ENCODE measurements around the gene CYB5R3. TPM values are rescaled to one million over a fixed set of nuclear protein-coding genes. Genes with fewer than 3 reads are reported as not detected.
"Not testable (repeated sequence)": the region's sequence is repeated elsewhere in the genome, so short reads cannot be mapped to it uniquely, and the experiment has no call there.

Gene CYB5R3
- total RNA-seq, 1 donor from 2014 or later = 181 TPM

GRCh38 chr22:42608823-42609361 lies 40.3 kb downstream of the CYB5R3 start:
- peak overlapping the region; percentile 70 for H3K9ac ChIP-seq (ENCODE audit: low read length)

GRCh38 chr22:42608136-42608822 lies 40.9 kb downstream of the CYB5R3 start:
- peaks cover 8% of the 10 kb centered on the region for H3K36me3 ChIP-seq (ENCODE audit: insufficient read depth, low read length)
- Mint-ChIP-seq H3K27ac (ENCODE audit: unreplicated experiment) (peak overlapping the region; percentile 93), H3K4me1 (ENCODE audit: low read depth, unreplicated experiment) (peaks cover 46% of the 10 kb centered on the region), H3K4me3 (ENCODE audit: unreplicated experiment) (peak overlapping the region; percentile 37), H3K9me3 (ENCODE audit: unreplicated experiment) (no peaks in the 10 kb centered on the region), H3K36me3 (ENCODE audit: low read depth, unreplicated experiment) (peaks cover 12% of the 10 kb centered on the region), H3K27me3 (ENCODE audit: low read depth, unreplicated experiment) (no peaks in the 10 kb centered on the region)
- FAIRE-seq (no peak), DNase-seq (ENCODE audit: low read depth) (no peak)
- H3K9ac ChIP-seq (ENCODE audit: low read length) = peak overlapping the region; percentile 70
- peaks cover 93% of the 10 kb centered on the region for H3K79me2 ChIP-seq (ENCODE audit: insufficient read depth, low read length)
- H3K4me3 ChIP-seq (ENCODE audit: insufficient read depth, low read depth, low read length) = peak overlapping the region; percentile 18
- H3K27ac ChIP-seq (ENCODE audit: low read depth, low read length) = peak overlapping the region; percentile 62
- H3K4me1 ChIP-seq (ENCODE audit: insufficient read depth, low read length) = peaks cover 49% of the 10 kb centered on the region
- no peak overlapping the region for H2AFZ ChIP-seq (ENCODE audit: low read depth, low read length)
- H3K4me2 ChIP-seq (ENCODE audit: low read length) = peak overlapping the region; percentile 84
- peaks cover 87% of the 10 kb centered on the region for H4K20me1 ChIP-seq (ENCODE audit: insufficient read depth, low read length)
- H3K27me3 ChIP-seq (ENCODE audit: insufficient read depth, low read length) = no peaks in the 10 kb centered on the region
- no peaks in the 10 kb centered on the region for H3K9me3 ChIP-seq (ENCODE audit: insufficient read depth, low read depth, low read length)
- no peak for TF ChIP-seq EZH2 (IDR thresholded peaks at IDR 0.05; ENCODE audit: insufficient read depth, low read length)
- TF ChIP-seq, protein P1, sequence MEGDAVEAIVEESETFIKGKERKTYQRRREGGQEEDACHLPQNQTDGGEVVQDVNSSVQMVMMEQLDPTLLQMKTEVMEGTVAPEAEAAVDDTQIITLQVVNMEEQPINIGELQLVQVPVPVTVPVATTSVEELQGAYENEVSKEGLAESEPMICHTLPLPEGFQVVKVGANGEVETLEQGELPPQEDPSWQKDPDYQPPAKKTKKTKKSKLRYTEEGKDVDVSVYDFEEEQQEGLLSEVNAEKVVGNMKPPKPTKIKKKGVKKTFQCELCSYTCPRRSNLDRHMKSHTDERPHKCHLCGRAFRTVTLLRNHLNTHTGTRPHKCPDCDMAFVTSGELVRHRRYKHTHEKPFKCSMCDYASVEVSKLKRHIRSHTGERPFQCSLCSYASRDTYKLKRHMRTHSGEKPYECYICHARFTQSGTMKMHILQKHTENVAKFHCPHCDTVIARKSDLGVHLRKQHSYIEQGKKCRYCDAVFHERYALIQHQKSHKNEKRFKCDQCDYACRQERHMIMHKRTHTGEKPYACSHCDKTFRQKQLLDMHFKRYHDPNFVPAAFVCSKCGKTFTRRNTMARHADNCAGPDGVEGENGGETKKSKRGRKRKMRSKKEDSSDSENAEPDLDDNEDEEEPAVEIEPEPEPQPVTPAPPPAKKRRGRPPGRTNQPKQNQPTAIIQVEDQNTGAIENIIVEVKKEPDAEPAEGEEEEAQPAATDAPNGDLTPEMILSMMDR (IDR thresholded peaks at IDR 0.05; ENCODE audit: insufficient read depth, low read depth, low read length) = no peak

More at GRCh38 chr22:42608823-42609361, 40.3 kb downstream of the CYB5R3 start:
- peak overlapping the region; percentile 62 for H3K27ac ChIP-seq (ENCODE audit: low read depth, low read length)
- Mint-ChIP-seq H3K27me3 (ENCODE audit: low read depth, unreplicated experiment) (no peaks in the 10 kb centered on the region), H3K9me3 (ENCODE audit: unreplicated experiment) (no peaks in the 10 kb centered on the region), H3K27ac (ENCODE audit: unreplicated experiment) (peak overlapping the region; percentile 93), H3K4me3 (ENCODE audit: unreplicated experiment) (no peak overlapping the region), H3K4me1 (ENCODE audit: low read depth, unreplicated experiment) (peaks cover 46% of the 10 kb centered on the region), H3K36me3 (ENCODE audit: low read depth, unreplicated experiment) (peaks cover 12% of the 10 kb centered on the region)
- DNase-seq (ENCODE audit: low read depth) = peak; percentile 66
- H4K20me1 ChIP-seq (ENCODE audit: insufficient read depth, low read length) = peaks cover 87% of the 10 kb centered on the region
- no peaks in the 10 kb centered on the region for H3K9me3 ChIP-seq (ENCODE audit: insufficient read depth, low read depth, low read length)
- peaks cover 6% of the 10 kb centered on the region for H3K36me3 ChIP-seq (ENCODE audit: insufficient read depth, low read length)
- no peaks in the 10 kb centered on the region for H3K27me3 ChIP-seq (ENCODE audit: insufficient read depth, low read length)
- H3K4me3 ChIP-seq (ENCODE audit: insufficient read depth, low read depth, low read length) = peak overlapping the region; percentile 47
- H3K4me1 ChIP-seq (ENCODE audit: insufficient read depth, low read length) = peaks cover 51% of the 10 kb centered on the region
- peak; percentile 32 for FAIRE-seq
- H2AFZ ChIP-seq (ENCODE audit: low read depth, low read length) = no peak overlapping the region
- H3K4me2 ChIP-seq (ENCODE audit: low read length) = peak overlapping the region; percentile 84
- TF ChIP-seq, protein P1 (IDR thresholded peaks at IDR 0.05; ENCODE audit: insufficient read depth, low read depth, low read length) = no peak
- H3K79me2 ChIP-seq (ENCODE audit: insufficient read depth, low read length) = peaks cover 92% of the 10 kb centered on the region

DNA sequence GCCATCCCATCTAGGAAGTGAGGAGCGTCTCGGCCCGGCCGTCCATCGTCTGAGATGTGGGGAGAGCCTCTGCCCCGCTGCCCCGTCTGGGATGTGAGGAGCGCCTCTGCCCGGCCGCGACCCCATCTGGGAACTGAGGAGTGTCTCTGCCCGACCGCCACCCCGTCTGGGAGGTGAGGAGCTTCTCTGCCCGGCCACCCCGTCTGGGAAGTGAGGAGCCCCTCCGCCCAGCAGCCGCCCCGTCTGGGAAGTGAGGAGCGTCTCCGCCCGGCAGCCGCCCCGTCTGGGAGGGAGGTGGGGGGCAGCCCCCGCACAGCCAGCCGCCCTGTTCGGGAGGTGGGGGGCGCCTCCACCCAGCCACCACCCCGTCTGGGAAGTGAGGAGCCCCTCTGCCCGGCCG lies 41.6 kb downstream of the CYB5R3 start:
- Mint-ChIP-seq H3K4me1 (ENCODE audit: low read depth, unreplicated experiment) (peaks cover 40% of the 10 kb centered on the region), H3K27ac (ENCODE audit: unreplicated experiment) (peak overlapping the region; percentile 12), H3K36me3 (ENCODE audit: low read depth, unreplicated experiment) (peaks cover 13% of the 10 kb centered on the region)
- not testable (repeated sequence) for DNase-seq (ENCODE audit: low read depth); H3K27ac ChIP-seq (ENCODE audit: low read depth, low read length); H3K4me3 ChIP-seq (ENCODE audit: insufficient read depth, low read depth, low read length); H3K27me3 Mint-ChIP-seq (ENCODE audit: low read depth, unreplicated experiment); H3K4me2 ChIP-seq (ENCODE audit: low read length); H3K4me3 Mint-ChIP-seq (ENCODE audit: unreplicated experiment); H3K27me3 ChIP-seq (ENCODE audit: insufficient read depth, low read length); H3K9me3 Mint-ChIP-seq (ENCODE audit: unreplicated experiment); FAIRE-seq; H3K9ac ChIP-seq (ENCODE audit: low read length); H3K9me3 ChIP-seq (ENCODE audit: insufficient read depth, low read depth, low read length); H2AFZ ChIP-seq (ENCODE audit: low read depth, low read length)
- Histone ChIP-seq H3K36me3 (ENCODE audit: insufficient read depth, low read length) (peaks cover 14% of the 10 kb centered on the region), H3K79me2 (ENCODE audit: insufficient read depth, low read length) (peaks cover 93% of the 10 kb centered on the region), H4K20me1 (ENCODE audit: insufficient read depth, low read length) (peaks cover 87% of the 10 kb centered on the region), H3K4me1 (ENCODE audit: insufficient read depth, low read length) (peaks cover 43% of the 10 kb centered on the region)

All from astrocyte (in vitro differentiated cells and primary cell).